ENCODE data around the gene MINDY1.

The MINDY1 gene

DNA sequence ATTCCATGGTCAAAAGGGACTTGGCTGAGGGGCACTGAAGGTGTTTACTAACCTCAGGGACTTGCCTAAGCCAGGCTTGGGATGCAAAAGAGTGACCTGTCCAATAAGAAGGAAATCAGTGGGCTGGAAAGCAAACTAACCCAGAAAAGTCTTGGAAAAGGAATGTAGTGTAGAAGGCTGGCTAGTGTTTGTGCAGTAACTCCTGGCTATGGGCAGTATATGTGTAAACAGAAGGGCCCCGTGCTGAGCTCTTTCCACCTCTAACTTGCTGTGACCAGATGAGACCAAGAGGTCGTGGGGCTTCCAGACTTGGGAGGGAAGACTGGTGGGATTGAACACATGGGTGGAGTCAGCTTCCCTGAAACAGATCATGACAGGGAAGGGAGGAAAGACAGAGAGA is 4.1 kb downstream of the MINDY1 start:
- H3K27ac ChIP-seq = no peak overlapping the region
- no peak for TF ChIP-seq CTCF (conservative IDR thresholded peaks at IDR 0.05)

DNA sequence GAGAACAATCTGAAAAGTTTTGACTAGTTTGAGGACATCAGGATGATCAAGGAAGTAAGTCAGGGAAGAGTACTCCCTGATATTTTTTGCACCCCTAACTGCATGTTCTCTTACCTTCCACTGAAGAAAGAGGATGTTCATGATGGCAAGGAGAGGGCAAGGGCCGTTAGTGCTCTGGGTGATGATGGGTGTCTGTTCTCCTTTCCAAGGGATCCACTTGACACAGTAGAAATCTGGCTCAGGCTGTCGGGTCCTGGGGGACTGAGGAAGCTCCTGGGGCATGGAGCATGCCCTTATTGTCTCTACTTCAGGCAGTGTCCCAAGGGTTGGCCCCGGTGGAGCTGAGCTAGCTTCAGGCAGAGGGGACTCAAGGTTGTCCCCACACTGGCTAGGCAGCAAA is 4.7 kb downstream of the MINDY1 start:
- no peak for TF ChIP-seq CTCF (conservative IDR thresholded peaks at IDR 0.05)
- no peak overlapping the region for H3K27ac ChIP-seq

GRCh38 chr1:151001602-151002001 is 5.1 kb downstream of the MINDY1 start:
- H3K27ac ChIP-seq = no peak overlapping the region
- no peak for TF ChIP-seq CTCF (conservative IDR thresholded peaks at IDR 0.05)

GRCh38 chr1:151000408-151000807 is 6.3 kb downstream of the MINDY1 start:
- TF ChIP-seq CTCF (conservative IDR thresholded peaks at IDR 0.05) = no peak
- H3K27ac ChIP-seq = no peak overlapping the region

- TF ChIP-seq CTCF (conservative IDR thresholded peaks at IDR 0.05) = no peak
- H3K27ac ChIP-seq = no peak overlapping the region
Measured at GRCh38 chr1:150999926-151000325, 6.8 kb downstream of the MINDY1 start.

DNA sequence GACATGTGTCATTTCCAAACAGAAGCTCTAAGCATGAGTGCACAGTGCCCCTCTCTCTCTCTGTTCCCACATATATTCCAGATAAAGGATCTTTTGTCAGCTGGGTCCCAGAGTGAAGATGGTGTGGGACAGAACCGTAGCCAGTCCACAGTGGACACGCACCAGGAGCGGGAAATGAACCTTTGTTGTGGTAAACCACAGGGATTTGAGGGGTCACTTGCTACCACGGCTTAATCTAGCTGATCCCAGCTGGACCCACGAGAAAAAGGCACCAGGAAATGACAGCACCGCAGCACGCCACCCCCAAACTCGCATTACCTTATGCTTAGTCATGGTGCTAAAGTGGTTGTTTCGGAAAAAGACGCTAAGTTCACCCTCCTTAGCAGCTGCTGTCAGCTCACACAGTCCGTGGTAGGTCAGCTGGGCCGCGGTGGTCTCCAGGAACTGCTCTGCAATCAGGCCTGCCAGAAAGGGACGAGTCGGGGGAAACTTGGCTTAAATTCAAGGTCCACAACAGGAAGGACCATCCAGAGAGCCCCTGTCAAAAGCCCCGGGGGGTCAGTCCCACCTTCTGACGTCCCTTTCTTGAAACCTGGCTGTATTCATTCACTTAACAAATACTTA is 7.5 kb downstream of the MINDY1 start:
- no peak for TF ChIP-seq CTCF (conservative IDR thresholded peaks at IDR 0.05)
- no peak overlapping the region for H3K27ac ChIP-seq

GRCh38 chr1:150997949-150998348 is 8.8 kb downstream of the MINDY1 start:
- TF ChIP-seq CTCF (conservative IDR thresholded peaks at IDR 0.05) = no peak

More at GRCh38 chr1:150997949-150998348, 8.8 kb downstream of the MINDY1 start:
- H3K27ac ChIP-seq = no peak overlapping the region
